Testis (tissue), 3 donors: Measurements from ENCODE around the gene KCTD3. TPM values are rescaled to one million over a fixed set of nuclear protein-coding genes. Genes with fewer than 3 reads are reported as not detected.

Source experiments
- DNase-seq: peaks from one replicate; pipeline ENCODE4 v3.0.0-alpha.2; 2019
- H3K27ac ChIP-seq, 2 donors: fragments of 200-600 bp; sonication (generic); one replicate each; pipeline ENCODE4 v1.5.1; 2019
- H3K27me3 ChIP-seq: fragments of 200-600 bp; sonication (generic); one replicate; pipeline ENCODE4 v1.5.1; 2019
- H3K36me3 ChIP-seq: fragments of 200-600 bp; sonication (generic); one replicate; pipeline ENCODE4 v1.5.1; 2017; ENCODE audit warnings: low read depth; ENCODE audit errors: missing control alignments
- H3K4me1 ChIP-seq: fragments of 200-600 bp; sonication (generic); one replicate; pipeline ENCODE4 v1.5.1; 2019
- H3K4me3 ChIP-seq, 2 donors: fragments of 200-600 bp; sonication (generic); one replicate each; pipeline ENCODE4 v1.5.1; 2017 to 2019
- H3K9me3 ChIP-seq: fragments of 200-600 bp; sonication (generic); one replicate; pipeline ENCODE4 v1.5.1; 2017
- CTCF ChIP-seq, 3 experiments: fragments of 450-650 bp in 2 of 3; fragments of 200-600 bp in 1 of 3; sonication (generic) in 1 of 3; IDR thresholded peaks; one replicate each; pipeline ENCODE4 v1.5.1; 2016 to 2019; ENCODE audit warnings: antibody characterized with exemption in 3 of 3, mild to moderate bottlenecking in 2 of 3, moderate library complexity in 1 of 3
- POLR2A ChIP-seq: fragments of 450-650 bp; IDR thresholded peaks from one replicate; pipeline ENCODE4 v1.6.1; 2017; ENCODE audit warnings: antibody characterized with exemption, mild to moderate bottlenecking, moderate library complexity
- WGBS, 2 donors: methylation state at CpG; one replicate each; pipeline ENCODE4 v1.1.5; 2018; 5-methylcytosine and 5-hydroxymethylcytosine counted together
- intact Hi-C: fragments of 100-400 bp; cut with DNase I; formaldehyde crosslinking; loops from one replicate; pipeline ENCODE4 v1.15.1; 2023; ENCODE audit warnings: low total_unique reads
- polyA plus RNA-seq: library from polyadenylated mRNA; stranded (reverse); fragments of 350-450 nt; fragmentation: Illumina TruSeq; extraction: RNeasy Lipid Tissue Mini Kit (QIAGEN cat#74804); gene quantifications from one replicate; pipeline ENCODE4 v1.2.3, GENCODE V29; 2014; ENCODE audit warnings: low read depth, low replicate concordance; ENCODE audit not compliant: insufficient read depth
- total RNA-seq, 2 donors: library from RNA; depleted of rRNA; stranded (reverse); fragments of >200 nt; gene quantifications; one replicate each; pipeline ENCODE4 v1.2.3, GENCODE V29; 2016

KCTD3 gene
- total and polyA plus RNA-seq, 3 donors from 2014 or later: 38.1 to 81.5 (median 70.2) TPM

- WGBS, 2 donors: 50 to 51% methylated on average over 3 of the region's 3 CpGs
- no peak overlapping the region for H3K4me3 ChIP-seq
- H3K9me3 ChIP-seq: no peaks in the 10 kb centered on the region
- H3K27me3 ChIP-seq: no peaks in the 10 kb centered on the region
- intact Hi-C loops: no loop called here
- H3K36me3 ChIP-seq: no peaks in the 10 kb centered on the region
- H3K4me1 ChIP-seq: no peaks in the 10 kb centered on the region
- TF ChIP-seq POLR2A (no peak), CTCF (IDR thresholded peaks at IDR 0.05) (no peak)
- no peak overlapping the region for H3K27ac ChIP-seq
- no peak for DNase-seq
Measured at GRCh38 chr1:215631489-215631888, 64.4 kb downstream of the KCTD3 start.

- WGBS, 2 donors: 84 to 88% methylated on average over 5 to 6 of the region's 6 CpGs
- TF ChIP-seq CTCF (IDR thresholded peaks at IDR 0.05) (no peak), POLR2A (no peak)
Measured at GRCh38 chr1:215635827-215636226, 68.7 kb downstream of the KCTD3 start.

GRCh38 chr1:215636258-215636965 is 69.3 kb downstream of the KCTD3 start:
- TF ChIP-seq POLR2A (no peak), CTCF (IDR thresholded peaks at IDR 0.05) (no peak)
- peak; percentile 28 for DNase-seq
- Histone ChIP-seq H3K27me3 (no peaks in the 10 kb centered on the region), H3K9me3 (no peaks in the 10 kb centered on the region), H3K27ac (peak overlapping the region in 1 of 2 donors; percentile 54), H3K4me3 (no peak overlapping the region), H3K36me3 (no peaks in the 10 kb centered on the region), H3K4me1 (no peaks in the 10 kb centered on the region)
- intact Hi-C loops: no loop called here
- WGBS, 2 donors: 44 to 62% methylated on average over 9 of the region's 9 CpGs

More at GRCh38 chr1:215635827-215636226, 68.7 kb downstream of the KCTD3 start:
- no peak overlapping the region for H3K27ac ChIP-seq
- H3K4me1 ChIP-seq: no peaks in the 10 kb centered on the region
- H3K27me3 ChIP-seq: no peaks in the 10 kb centered on the region
- H3K4me3 ChIP-seq: no peak overlapping the region
- no peaks in the 10 kb centered on the region for H3K36me3 ChIP-seq
- intact Hi-C loops: no loop called here
- H3K9me3 ChIP-seq: no peaks in the 10 kb centered on the region
- no peak for DNase-seq

GRCh38 chr1:215637041-215637573 is 70.0 kb downstream of the KCTD3 start:
- no peaks in the 10 kb centered on the region for H3K4me1 ChIP-seq
- 44 to 47% methylated on average over 7 of the region's 7 CpGs for WGBS, 2 donors
- H3K9me3 ChIP-seq: no peaks in the 10 kb centered on the region
- intact Hi-C loops: no loop called here
- peak overlapping the region in 1 of 2 donors; percentile 54 for H3K27ac ChIP-seq
- TF ChIP-seq POLR2A (no peak), CTCF (IDR thresholded peaks at IDR 0.05) (no peak)
- no peak overlapping the region for H3K4me3 ChIP-seq
- no peaks in the 10 kb centered on the region for H3K27me3 ChIP-seq
- DNase-seq: peak; percentile 41
- H3K36me3 ChIP-seq: no peaks in the 10 kb centered on the region
